ENCODE data around the gene TMF1. TPM values are rescaled to one million over a fixed set of nuclear protein-coding genes. Genes with fewer than 3 reads are reported as not detected.

Gene TMF1
- total RNA-seq: 10 to 100 TPM; 53.5 to 55.2 TPM

DNA sequence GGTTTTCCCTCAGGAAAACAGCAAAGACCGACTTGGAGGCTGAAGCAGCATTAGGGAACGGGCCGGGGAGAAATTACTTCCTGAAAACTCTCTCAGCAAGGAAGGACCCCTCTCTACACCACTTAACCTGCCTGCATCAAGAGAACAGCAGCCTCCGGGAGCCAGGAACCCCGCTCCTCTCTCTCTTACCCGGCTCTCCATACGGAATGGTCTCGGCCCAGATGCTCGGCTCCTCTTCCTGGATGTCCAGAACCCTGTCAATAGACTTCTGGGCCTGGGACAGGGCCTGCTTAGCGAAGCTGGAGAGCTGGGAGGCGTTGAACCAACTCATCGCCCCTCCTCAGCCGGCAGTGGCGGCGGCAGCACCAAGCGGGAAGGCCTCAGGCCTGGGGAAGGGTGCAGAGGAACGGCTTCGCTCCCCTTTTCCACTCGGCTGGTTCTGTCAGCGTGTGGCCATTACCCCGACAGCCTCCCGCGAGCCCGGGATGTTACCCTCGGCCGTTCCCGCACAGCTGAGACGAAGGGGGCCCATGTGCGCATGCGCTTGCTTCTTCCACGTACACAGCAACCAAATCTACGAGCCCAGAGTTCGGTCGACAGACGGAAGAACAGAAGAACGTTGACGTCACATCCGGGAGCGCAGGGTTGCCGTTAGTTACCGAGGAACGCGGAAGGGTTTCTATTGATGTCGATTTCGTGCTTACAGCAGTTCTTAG lies at the start of gene TMF1:
Gene TMF1 (minus strand): TSS at position 578 of the 716 bp plus-strand sequence. CDS start 247 bp downstream, at position 331.
- Mint-ChIP-seq H3K27ac (peak within 1 kb of the TSS; percentile 97), H3K9me3 (no peaks in the 10 kb centered on the region), H3K4me1 (peaks cover 39% of the 10 kb centered on the region), H3K27me3 (no peaks in the 10 kb centered on the region), H3K36me3 (peaks cover 28% of the 10 kb centered on the region), H3K4me3 (peak within 1 kb of the TSS; percentile 98)
- ATAC-seq (ENCODE audit: low read depth) (peak; percentile 95), DNase-seq (peak; percentile 95)
- POLR2A ChIA-PET: interaction anchor here (0.6 to 4.6 kb wide), 18 partner anchors 9 to 177 kb away, joined by 3 to 63 read pairs (median 3); partner anchors contain the start of genes ARL6IP5, EOGT and UBA3

DNA sequence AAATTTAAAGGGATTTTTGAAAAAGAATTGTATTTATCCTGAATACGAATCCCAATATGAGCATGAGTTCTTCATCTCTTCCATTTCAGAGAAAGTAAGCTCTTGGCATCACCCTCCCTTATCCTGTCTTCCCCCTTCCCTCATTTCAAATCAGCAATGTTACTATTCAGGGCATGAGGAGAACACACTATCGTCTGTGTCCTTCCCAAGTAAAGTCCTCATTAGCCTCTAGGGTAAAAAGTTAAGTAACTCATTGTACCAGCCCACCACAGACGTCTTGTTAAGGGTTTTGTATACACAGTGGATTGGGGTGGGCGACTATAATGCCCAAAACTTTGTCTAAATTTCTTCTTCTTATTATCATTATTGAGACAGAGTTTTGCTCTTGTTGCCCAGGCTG lies 47.4 kb upstream of the TMF1 start:
- H3K27me3 Mint-ChIP-seq: no peaks in the 10 kb centered on the region
- H3K4me3 Mint-ChIP-seq: no peak overlapping the region
- H3K36me3 Mint-ChIP-seq: peaks cover 50% of the 10 kb centered on the region
- no peak for DNase-seq
- peak overlapping the region; percentile 35 for H3K27ac Mint-ChIP-seq
- POLR2A ChIA-PET: interaction anchor here (0.9 to 1.8 kb wide), 3 partner anchors 14 to 52 kb away, joined by 3 to 11 read pairs (median 3); no protein-coding TSS in a partner anchor
- no peak for ATAC-seq (ENCODE audit: low read depth)
- H3K9me3 Mint-ChIP-seq: no peaks in the 10 kb centered on the region
- peaks cover 46% of the 10 kb centered on the region for H3K4me1 Mint-ChIP-seq

DNA sequence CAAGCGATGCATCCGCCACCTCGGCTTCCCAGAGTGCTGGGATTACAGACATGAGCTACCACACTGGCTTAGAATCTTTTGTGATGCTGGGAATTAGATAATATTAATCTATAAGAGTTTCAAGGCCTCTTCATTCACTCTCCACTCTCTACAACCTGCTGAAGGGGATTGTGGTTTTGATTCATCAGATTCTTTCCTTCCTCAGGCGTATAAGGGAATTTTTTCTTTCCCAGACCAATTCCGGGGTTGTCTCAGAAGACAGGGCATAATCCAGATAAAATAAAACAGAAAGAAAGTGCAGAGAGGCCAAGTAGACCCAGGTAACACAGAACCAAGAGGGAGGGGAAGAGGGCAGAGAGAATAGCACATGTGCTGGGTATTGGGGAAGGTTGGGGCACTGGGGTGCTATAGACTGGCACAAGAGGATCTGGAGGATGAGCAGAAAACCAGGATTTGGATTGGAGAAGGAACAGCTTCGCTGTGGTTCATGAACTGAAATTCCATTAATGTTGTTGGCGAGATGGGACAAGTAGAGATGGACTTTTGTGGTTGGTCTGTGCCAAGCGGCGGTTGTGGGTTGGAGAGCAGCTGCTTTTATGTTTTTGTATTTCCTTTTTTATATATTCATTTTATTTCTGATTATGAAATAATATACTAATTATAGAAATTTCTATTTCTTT lies 45.4 kb upstream of the TMF1 start:
- H3K9me3 Mint-ChIP-seq: no peaks in the 10 kb centered on the region
- no peak for DNase-seq
- peaks cover 43% of the 10 kb centered on the region for H3K36me3 Mint-ChIP-seq
- peaks cover 56% of the 10 kb centered on the region for H3K4me1 Mint-ChIP-seq
- POLR2A ChIA-PET: interaction anchor here (1.2 kb wide), 1 partner anchor 45 kb away, joined by 3 read pairs; the partner anchor contains the start of gene TMF1
- peak overlapping the region; percentile 62 for H3K27ac Mint-ChIP-seq
- no peak overlapping the region for H3K4me3 Mint-ChIP-seq
- ATAC-seq (ENCODE audit: low read depth): no peak
- H3K27me3 Mint-ChIP-seq: no peaks in the 10 kb centered on the region

- ATAC-seq (ENCODE audit: low read depth) (no peak), DNase-seq (no peak)
- no peaks in the 10 kb centered on the region for H3K27me3 Mint-ChIP-seq
- no peak overlapping the region for H3K27ac Mint-ChIP-seq
- POLR2A ChIA-PET: interaction anchor here (1.1 to 3.0 kb wide), 3 partner anchors 11 to 45 kb away, joined by 3 to 21 read pairs (median 3); partner anchors contain the start of gene ARL6IP5
- peak overlapping the region; percentile 62 for H3K4me3 Mint-ChIP-seq
- H3K36me3 Mint-ChIP-seq: peaks cover 37% of the 10 kb centered on the region
- peaks cover 57% of the 10 kb centered on the region for H3K4me1 Mint-ChIP-seq
- H3K9me3 Mint-ChIP-seq: no peaks in the 10 kb centered on the region
Measured at GRCh38 chr3:69096299-69096698, 44.2 kb upstream of the TMF1 start.

- Mint-ChIP-seq H3K27ac (peak overlapping the region; percentile 85), H3K4me3 (peak overlapping the region; percentile 62), H3K36me3 (peaks cover 38% of the 10 kb centered on the region), H3K4me1 (peaks cover 61% of the 10 kb centered on the region), H3K9me3 (no peaks in the 10 kb centered on the region), H3K27me3 (no peaks in the 10 kb centered on the region)
- DNase-seq (no peak), ATAC-seq (ENCODE audit: low read depth) (no peak)
- POLR2A ChIA-PET: interaction anchor here (0.6 to 3.0 kb wide), 5 partner anchors 10 to 44 kb away, joined by 3 to 21 read pairs (median 3); partner anchors contain the start of gene ARL6IP5
Measured at GRCh38 chr3:69095636-69096035, 43.5 kb upstream of the TMF1 start.

GRCh38 chr3:69094467-69095205 lies 42.5 kb upstream of the TMF1 start:
- ATAC-seq (ENCODE audit: low read depth): no peak
- POLR2A ChIA-PET: interaction anchor here (0.6 to 4.3 kb wide), 8 partner anchors 9 to 122 kb away, joined by 3 to 63 read pairs (median 4); partner anchors contain the start of genes ARL6IP5, TMF1 and UBA3
- H3K27ac Mint-ChIP-seq: peak overlapping the region; percentile 86

DNA sequence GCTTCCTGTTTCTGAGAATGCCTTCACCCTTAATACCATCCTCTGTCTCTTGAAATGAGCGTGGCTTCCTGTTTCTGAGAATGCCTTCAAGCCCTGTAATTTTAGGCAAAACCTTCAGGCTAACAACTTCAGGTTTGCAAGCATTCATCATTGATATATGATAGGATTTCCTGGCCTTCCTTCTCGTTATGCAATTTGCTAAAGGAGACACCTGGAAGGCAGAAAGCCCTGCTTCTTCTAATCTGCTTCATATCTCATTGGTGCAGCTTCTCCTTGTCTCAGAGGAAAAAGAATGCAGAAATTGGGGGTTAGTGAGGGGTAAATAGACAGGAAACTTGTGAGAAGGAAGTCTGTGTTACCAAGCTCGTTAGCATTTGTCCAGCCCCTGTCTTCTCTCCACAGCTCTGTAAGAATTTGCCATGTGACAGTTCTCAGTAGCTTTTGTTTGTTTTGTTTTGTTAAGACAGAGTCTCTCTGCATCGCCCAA lies 39.9 kb upstream of the TMF1 start:
- H3K27me3 Mint-ChIP-seq: no peaks in the 10 kb centered on the region

More at GRCh38 chr3:69094467-69095205, 42.5 kb upstream of the TMF1 start:
- peak overlapping the region; percentile 93 for H3K4me3 Mint-ChIP-seq
- DNase-seq: no peak
- no peaks in the 10 kb centered on the region for H3K27me3 Mint-ChIP-seq
- H3K36me3 Mint-ChIP-seq: peaks cover 40% of the 10 kb centered on the region
- no peaks in the 10 kb centered on the region for H3K9me3 Mint-ChIP-seq
- H3K4me1 Mint-ChIP-seq: peaks cover 65% of the 10 kb centered on the region

GRCh38 chr3:69091389-69092029 lies 39.4 kb upstream of the TMF1 start:
- no peaks in the 10 kb centered on the region for H3K9me3 Mint-ChIP-seq
- H3K27ac Mint-ChIP-seq: peak overlapping the region; percentile 84
- H3K27me3 Mint-ChIP-seq: no peaks in the 10 kb centered on the region
- H3K4me3 Mint-ChIP-seq: peak overlapping the region; percentile 93
- POLR2A ChIA-PET: interaction anchor here (0.6 to 6.7 kb wide), 13 partner anchors 9 to 236 kb away, joined by 3 to 63 read pairs (median 5); partner anchors contain the start of genes EOGT, TMF1 and UBA3
- ATAC-seq (ENCODE audit: low read depth): peak; percentile 1
- H3K36me3 Mint-ChIP-seq: peaks cover 38% of the 10 kb centered on the region
- H3K4me1 Mint-ChIP-seq: peaks cover 69% of the 10 kb centered on the region
- DNase-seq: no peak

More for the DNA sequence above, 39.9 kb upstream of the TMF1 start:
- peak overlapping the region; percentile 93 for H3K4me3 Mint-ChIP-seq
- no peak for DNase-seq
- H3K36me3 Mint-ChIP-seq: peaks cover 38% of the 10 kb centered on the region
- POLR2A ChIA-PET: interaction anchor here (0.6 to 6.7 kb wide), 12 partner anchors 10 to 236 kb away, joined by 3 to 63 read pairs (median 5); partner anchors contain the start of genes EOGT, TMF1 and UBA3
- ATAC-seq (ENCODE audit: low read depth): peak; percentile 82
- H3K4me1 Mint-ChIP-seq: peaks cover 71% of the 10 kb centered on the region
- no peaks in the 10 kb centered on the region for H3K9me3 Mint-ChIP-seq
- peak overlapping the region; percentile 84 for H3K27ac Mint-ChIP-seq

GRCh38 chr3:69090021-69090420 lies 37.9 kb upstream of the TMF1 start:
- H3K4me3 Mint-ChIP-seq: peak overlapping the region; percentile 60
- H3K27ac Mint-ChIP-seq: peak overlapping the region; percentile 59
- POLR2A ChIA-PET: interaction anchor here (0.7 to 6.7 kb wide), 5 partner anchors 11 to 77 kb away, joined by 3 to 33 read pairs (median 8); partner anchors contain the start of genes EOGT, TMF1 and UBA3
- H3K36me3 Mint-ChIP-seq: peaks cover 40% of the 10 kb centered on the region
- H3K27me3 Mint-ChIP-seq: no peaks in the 10 kb centered on the region
- no peak for ATAC-seq (ENCODE audit: low read depth)
- H3K9me3 Mint-ChIP-seq: no peaks in the 10 kb centered on the region
- no peak for DNase-seq
- H3K4me1 Mint-ChIP-seq: peaks cover 58% of the 10 kb centered on the region

GRCh38 chr3:69088063-69088462 lies 35.9 kb upstream of the TMF1 start:
- DNase-seq (no peak), ATAC-seq (ENCODE audit: low read depth) (no peak)
- Mint-ChIP-seq H3K9me3 (no peaks in the 10 kb centered on the region), H3K36me3 (peaks cover 33% of the 10 kb centered on the region), H3K27ac (peak overlapping the region; percentile 90), H3K4me3 (peak overlapping the region; percentile 86), H3K4me1 (peaks cover 57% of the 10 kb centered on the region), H3K27me3 (no peaks in the 10 kb centered on the region)
- POLR2A ChIA-PET: interaction anchor here (1.1 to 6.7 kb wide), 6 partner anchors 9 to 74 kb away, joined by 3 to 60 read pairs (median 38); partner anchors contain the start of genes EOGT, TMF1 and UBA3

- Mint-ChIP-seq H3K27me3 (no peaks in the 10 kb centered on the region), H3K4me1 (peaks cover 57% of the 10 kb centered on the region), H3K36me3 (peaks cover 33% of the 10 kb centered on the region), H3K4me3 (peak overlapping the region; percentile 99), H3K27ac (peak overlapping the region; percentile 76), H3K9me3 (no peaks in the 10 kb centered on the region)
- ATAC-seq (ENCODE audit: low read depth): no peak
- DNase-seq: no peak
- POLR2A ChIA-PET: interaction anchor here (0.6 to 6.7 kb wide), 8 partner anchors 8 to 125 kb away, joined by 3 to 60 read pairs (median 19); partner anchors contain the start of genes EOGT, TMF1 and UBA3
Measured at GRCh38 chr3:69087030-69087791, 35.1 kb upstream of the TMF1 start.
